Ishikawa (cell line): ENCODE data around the gene NANS.

Experiments used
- CEBPB ChIP-seq: IDR thresholded peaks from 2 replicates; pipeline ENCODE4 v1.6.1; 2012
- CREB1 ChIP-seq: IDR thresholded peaks from 2 replicates; pipeline ENCODE4 v1.6.1; 2012; ENCODE audit warnings: low read depth
- EGR1 ChIP-seq: IDR thresholded peaks from 2 replicates; pipeline ENCODE4 v1.6.1; 2012
- EP300 ChIP-seq: IDR thresholded peaks from 2 replicates; pipeline ENCODE4 v1.6.1; 2012; ENCODE audit warnings: borderline replicate concordance
- FOXM1 ChIP-seq: IDR thresholded peaks from 2 replicates; pipeline ENCODE4 v1.6.1; 2012; ENCODE audit warnings: low read depth, borderline replicate concordance
- MAX ChIP-seq: IDR thresholded peaks from 2 replicates; pipeline ENCODE4 v1.6.1; 2012
- NFIC ChIP-seq: IDR thresholded peaks from 2 replicates; pipeline ENCODE4 v1.6.1; 2012
- RAD21 ChIP-seq: IDR thresholded peaks from 2 replicates; pipeline ENCODE4 v1.6.1; 2012; ENCODE audit warnings: low read depth
- REST ChIP-seq: IDR thresholded peaks from 2 replicates; pipeline ENCODE4 v1.6.1; 2012; ENCODE audit warnings: low read depth, mild to moderate bottlenecking
- TAF1 ChIP-seq: IDR thresholded peaks from 2 replicates; pipeline ENCODE4 v1.6.1; 2012; ENCODE audit warnings: low read depth, mild to moderate bottlenecking
- TCF12 ChIP-seq: IDR thresholded peaks from 2 replicates; pipeline ENCODE4 v1.6.1; 2012; ENCODE audit warnings: low read depth
- TEAD4 ChIP-seq: IDR thresholded peaks from 2 replicates; pipeline ENCODE4 v1.6.1; 2012
- USF1 ChIP-seq: IDR thresholded peaks from 2 replicates; pipeline ENCODE4 v1.6.1; 2012
- YY1 ChIP-seq: IDR thresholded peaks from 2 replicates; pipeline ENCODE4 v1.6.1; 2012; ENCODE audit warnings: low read depth
- ZBTB7A ChIP-seq: IDR thresholded peaks from 2 replicates; pipeline ENCODE4 v1.6.1; 2012; ENCODE audit warnings: low read depth

Gene NANS

GRCh38 chr9:98017306-98017705 lies 39.2 kb upstream of the NANS start:
- no peak for TF ChIP-seq TAF1
- TF ChIP-seq MAX, result no peak
- TF ChIP-seq NFIC, result no peak
- no peak for TF ChIP-seq CEBPB
- no peak for TF ChIP-seq TCF12
- TF ChIP-seq CREB1, result no peak
- TF ChIP-seq RAD21, result no peak
- TF ChIP-seq USF1, result no peak
- TF ChIP-seq TEAD4, result no peak
- TF ChIP-seq EP300, result no peak
- TF ChIP-seq EGR1, result no peak
- TF ChIP-seq ZBTB7A, result no peak
- TF ChIP-seq YY1, result no peak
- TF ChIP-seq REST, result no peak
- TF ChIP-seq FOXM1, result no peak

GRCh38 chr9:98018347-98018746 lies 38.2 kb upstream of the NANS start:
- TF ChIP-seq YY1, result no peak
- no peak for TF ChIP-seq CEBPB
- no peak for TF ChIP-seq CREB1
- no peak for TF ChIP-seq ZBTB7A
- TF ChIP-seq USF1, result no peak
- TF ChIP-seq EGR1, result no peak
- no peak for TF ChIP-seq NFIC
- TF ChIP-seq TAF1, result no peak
- no peak for TF ChIP-seq MAX
- no peak for TF ChIP-seq REST
- TF ChIP-seq RAD21, result no peak
- no peak for TF ChIP-seq FOXM1
- TF ChIP-seq TCF12, result no peak
- no peak for TF ChIP-seq TEAD4
- TF ChIP-seq EP300, result no peak

GRCh38 chr9:98019098-98019497 lies 37.4 kb upstream of the NANS start:
- TF ChIP-seq NFIC, result no peak
- TF ChIP-seq RAD21, result no peak
- TF ChIP-seq MAX, result no peak
- TF ChIP-seq FOXM1, result no peak
- no peak for TF ChIP-seq TAF1
- TF ChIP-seq EGR1, result no peak
- no peak for TF ChIP-seq ZBTB7A
- TF ChIP-seq YY1, result no peak
- no peak for TF ChIP-seq REST
- no peak for TF ChIP-seq TCF12
- TF ChIP-seq USF1, result no peak
- TF ChIP-seq CEBPB, result no peak
- TF ChIP-seq EP300, result no peak
- TF ChIP-seq TEAD4, result no peak
- no peak for TF ChIP-seq CREB1

GRCh38 chr9:98020476-98021145 lies 35.9 kb upstream of the NANS start:
- TF ChIP-seq CREB1 (no peak), ZBTB7A (no peak), MAX (no peak), USF1 (no peak), TAF1 (no peak), CEBPB (no peak), EP300 (no peak), REST (no peak), RAD21 (no peak), FOXM1 (no peak), YY1 (no peak), NFIC (no peak), TEAD4 (no peak), EGR1 (no peak), TCF12 (no peak)
